Loucy (cell line): ENCODE measurements around the gene DAD1.

Experiments used
- EZH2phosphoT487 ChIP-seq: fragments of 200-600 bp; IDR thresholded peaks from 2 replicates; pipeline ENCODE4 v1.6.1; 2018; ENCODE audit warnings: antibody characterized with exemption, mild to moderate bottlenecking, moderate library complexity, borderline replicate concordance
- TF ChIP-seq, protein P1 (sequence below): fragments of 200-600 bp; sonication (generic); conservative IDR thresholded peaks from 2 replicates; pipeline ENCODE4 v1.5.1; 2014; ENCODE audit warnings: mild to moderate bottlenecking, antibody characterized with exemption, low read length

DNA sequence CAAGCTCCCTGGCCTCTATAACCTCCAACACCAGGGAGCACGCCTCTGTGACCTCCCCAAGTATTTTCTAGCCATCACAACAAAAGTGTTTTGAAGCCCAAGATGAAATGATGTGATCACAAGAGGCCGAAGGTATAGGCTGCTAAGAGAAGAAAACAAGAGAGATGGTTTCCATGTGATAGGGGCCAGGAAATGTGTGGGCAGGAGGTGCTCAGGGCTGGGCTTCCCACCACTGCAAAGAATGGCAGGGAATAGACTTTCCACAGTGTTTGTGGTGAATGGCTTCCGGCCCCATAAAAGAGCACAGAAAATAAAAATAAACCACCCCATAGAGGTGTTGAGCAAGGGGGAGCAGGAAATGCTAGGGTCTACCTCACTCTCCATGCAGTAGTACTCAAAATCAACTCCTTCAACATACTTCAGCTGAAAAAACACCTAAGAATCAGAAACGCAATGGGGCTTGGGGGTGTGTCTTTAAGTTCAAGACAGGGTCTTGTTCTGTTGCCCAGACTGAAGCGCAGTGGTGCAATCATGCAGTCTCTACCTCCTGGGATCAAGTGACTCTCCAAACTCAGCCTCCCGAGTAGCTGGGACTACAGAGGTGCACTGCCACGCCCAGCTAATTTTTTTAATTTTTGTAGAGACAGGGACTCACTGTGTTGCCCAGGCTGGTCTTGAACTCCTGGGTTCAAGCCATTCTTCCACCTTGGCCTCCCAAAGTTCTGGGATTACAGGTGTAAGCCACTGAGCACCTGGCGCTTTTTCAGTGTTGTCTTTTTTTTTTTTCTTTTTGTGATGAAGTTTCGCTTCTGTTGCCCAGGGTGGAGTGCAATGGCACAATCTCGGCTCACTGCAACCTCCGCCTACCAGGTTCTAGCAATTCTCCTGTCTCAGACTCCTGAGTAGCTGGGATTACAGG, 27.1 kb downstream of the DAD1 start:
- TF ChIP-seq, protein P1, sequence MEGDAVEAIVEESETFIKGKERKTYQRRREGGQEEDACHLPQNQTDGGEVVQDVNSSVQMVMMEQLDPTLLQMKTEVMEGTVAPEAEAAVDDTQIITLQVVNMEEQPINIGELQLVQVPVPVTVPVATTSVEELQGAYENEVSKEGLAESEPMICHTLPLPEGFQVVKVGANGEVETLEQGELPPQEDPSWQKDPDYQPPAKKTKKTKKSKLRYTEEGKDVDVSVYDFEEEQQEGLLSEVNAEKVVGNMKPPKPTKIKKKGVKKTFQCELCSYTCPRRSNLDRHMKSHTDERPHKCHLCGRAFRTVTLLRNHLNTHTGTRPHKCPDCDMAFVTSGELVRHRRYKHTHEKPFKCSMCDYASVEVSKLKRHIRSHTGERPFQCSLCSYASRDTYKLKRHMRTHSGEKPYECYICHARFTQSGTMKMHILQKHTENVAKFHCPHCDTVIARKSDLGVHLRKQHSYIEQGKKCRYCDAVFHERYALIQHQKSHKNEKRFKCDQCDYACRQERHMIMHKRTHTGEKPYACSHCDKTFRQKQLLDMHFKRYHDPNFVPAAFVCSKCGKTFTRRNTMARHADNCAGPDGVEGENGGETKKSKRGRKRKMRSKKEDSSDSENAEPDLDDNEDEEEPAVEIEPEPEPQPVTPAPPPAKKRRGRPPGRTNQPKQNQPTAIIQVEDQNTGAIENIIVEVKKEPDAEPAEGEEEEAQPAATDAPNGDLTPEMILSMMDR: no peak
- no peak for TF ChIP-seq EZH2phosphoT487
